Activated CD4-positive, alpha-beta T cell treated with anti-CD3 and anti-CD28 coated beads for 36 hours (primary cell): ENCODE data around the gene CENPP. TPM values are rescaled to one million over a fixed set of nuclear protein-coding genes. Genes with fewer than 3 reads are reported as not detected.
A peak's percentile ranks its signal among the peaks of the same experiment; 100 is the strongest.

Experiments
- ATAC-seq: fragments of 200-7000 bp; cut with Tn5 transposase; one replicate; pipeline ENCODE4 v1.10.0; 2021; ENCODE audit warnings: mild to moderate bottlenecking, moderate library complexity
- CTCF ChIA-PET: fragments of 350-600 bp; sonication (Branson Sonifier 250); formaldehyde crosslinking; loops from one replicate; lab custom pipeline; 2021; ENCODE audit warnings: antibody characterized with exemption; lab: Charles Lee
- POLR2A ChIA-PET: fragments of 350-600 bp; sonication (Branson Sonifier 250); formaldehyde crosslinking; loops from one replicate; lab custom pipeline; 2021; ENCODE audit warnings: antibody characterized with exemption, inconsistent platforms; lab: Charles Lee
- DNase-seq: peaks from one replicate; pipeline ENCODE4 v3.0.0-alpha.2; 2020
- H3K27ac Mint-ChIP-seq: one replicate; pipeline ENCODE4 v1.8.0; 2021; ENCODE audit warnings: mixed read lengths
- H3K27me3 Mint-ChIP-seq: one replicate; pipeline ENCODE4 v1.8.0; 2021; ENCODE audit warnings: mixed read lengths
- H3K36me3 Mint-ChIP-seq: one replicate; pipeline ENCODE4 v1.8.0; 2021; ENCODE audit warnings: low read depth, mixed read lengths
- H3K4me1 Mint-ChIP-seq: one replicate; pipeline ENCODE4 v1.8.0; 2021; ENCODE audit warnings: mixed read lengths
- H3K4me3 Mint-ChIP-seq: one replicate; pipeline ENCODE4 v1.8.0; 2021; ENCODE audit warnings: mild to moderate bottlenecking, moderate library complexity, mixed read lengths
- H3K9me3 Mint-ChIP-seq: one replicate; pipeline ENCODE4 v1.8.0; 2021; ENCODE audit warnings: low read depth, mixed read lengths
- intact Hi-C, 2 experiments: fragments of 100-400 bp; cut with DNase I in 1 of 2; cut with micrococcal nuclease in 1 of 2; formaldehyde crosslinking; loops; one replicate each; pipeline versions ENCODE4 v1.14.2 to v1.15.1; 2022 to 2024; cut with DNase I, micrococcal nuclease
- total RNA-seq, 2 experiments: library from RNA; stranded (reverse); gene quantifications; one replicate each; pipeline ENCODE4 v1.2.3, GENCODE V29; 2021

Gene CENPP
- total RNA-seq, 2 experiments from 2014 or later, result 22.8 to 32.3 TPM

GRCh38 chr9:92480291-92480771 is 154.6 kb downstream of the CENPP start:
- Mint-ChIP-seq H3K36me3 (no peaks in the 10 kb centered on the region), H3K27ac (no peak overlapping the region), H3K4me1 (peaks cover 5% of the 10 kb centered on the region), H3K9me3 (no peaks in the 10 kb centered on the region), H3K4me3 (no peak overlapping the region), H3K27me3 (no peaks in the 10 kb centered on the region)
- CTCF ChIA-PET, result no interaction called here
- POLR2A ChIA-PET, result no interaction called here
- no peak for ATAC-seq
- no peak for DNase-seq
- intact Hi-C loops, result no loop called here

DNA sequence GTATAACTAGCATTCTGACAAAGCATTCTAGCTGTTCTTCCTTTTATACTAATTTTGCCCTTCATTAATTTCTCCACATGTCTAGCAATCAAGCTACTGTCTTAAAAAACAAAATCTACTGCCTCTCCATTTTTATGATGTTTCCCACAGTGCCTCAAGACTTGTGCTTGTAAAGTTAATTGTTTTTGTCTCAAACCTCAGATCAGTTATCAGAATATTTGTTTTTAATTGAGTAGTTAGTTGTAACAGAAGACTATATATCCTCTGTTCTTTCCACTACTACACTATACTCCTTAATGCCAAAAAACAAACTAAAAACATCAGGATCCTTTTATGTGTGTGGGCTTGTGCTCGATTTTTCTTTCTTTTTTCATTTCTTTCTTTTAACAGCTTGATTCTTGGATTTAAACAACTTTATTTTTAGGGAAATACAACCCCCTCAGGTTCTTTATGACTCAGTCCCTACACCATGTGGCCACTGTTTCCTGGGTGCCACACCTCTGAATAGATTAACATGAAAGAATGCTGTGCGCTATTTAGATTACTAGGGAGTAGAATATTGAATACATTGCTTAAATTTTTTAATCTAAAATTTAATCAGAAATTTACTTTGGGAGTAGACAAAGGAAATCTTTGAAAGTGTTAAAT is 155.4 kb downstream of the CENPP start:
- no peak overlapping the region for H3K4me3 Mint-ChIP-seq
- POLR2A ChIA-PET, result no interaction called here

GRCh38 chr9:92482329-92482728 is 156.6 kb downstream of the CENPP start, which contains the start of gene ASPN:
TSS of gene ASPN (minus strand) at chr9:92482506.
- ATAC-seq (no peak), DNase-seq (no peak)
- H3K36me3 Mint-ChIP-seq, result no peaks in the 10 kb centered on the region
- intact Hi-C loops, result no loop called here
- no peaks in the 10 kb centered on the region for H3K9me3 Mint-ChIP-seq
- CTCF ChIA-PET, result interaction anchor here (1.2 kb wide), 1 partner anchor 9 kb away, joined by 3 read pairs; no protein-coding TSS in a partner anchor
- POLR2A ChIA-PET, result no interaction called here
- no peak within 1 kb of the TSS for H3K4me3 Mint-ChIP-seq
- H3K27me3 Mint-ChIP-seq, result no peaks in the 10 kb centered on the region
- no peak within 1 kb of the TSS for H3K27ac Mint-ChIP-seq
- H3K4me1 Mint-ChIP-seq, result peaks cover 5% of the 10 kb centered on the region

More for the DNA sequence above, 155.4 kb downstream of the CENPP start:
- Mint-ChIP-seq H3K27me3 (no peaks in the 10 kb centered on the region), H3K4me1 (peaks cover 5% of the 10 kb centered on the region), H3K27ac (no peak overlapping the region), H3K9me3 (no peaks in the 10 kb centered on the region), H3K36me3 (no peaks in the 10 kb centered on the region)
- no peak for DNase-seq
- intact Hi-C loops, result no loop called here
- CTCF ChIA-PET, result interaction anchor here (1.2 kb wide), 1 partner anchor 10 kb away, joined by 3 read pairs; no protein-coding TSS in a partner anchor
- ATAC-seq, result no peak

GRCh38 chr9:92482805-92483204 is 157.1 kb downstream of the CENPP start:
- ChIA-PET CTCF (no interaction called here), POLR2A (no interaction called here)
- H3K27ac Mint-ChIP-seq, result no peak overlapping the region
- H3K9me3 Mint-ChIP-seq, result no peaks in the 10 kb centered on the region
- no peak for ATAC-seq
- intact Hi-C loops, result no loop called here
- no peak for DNase-seq
- H3K4me3 Mint-ChIP-seq, result no peak overlapping the region
- peaks cover 5% of the 10 kb centered on the region for H3K4me1 Mint-ChIP-seq
- no peaks in the 10 kb centered on the region for H3K36me3 Mint-ChIP-seq
- H3K27me3 Mint-ChIP-seq, result no peaks in the 10 kb centered on the region

DNA sequence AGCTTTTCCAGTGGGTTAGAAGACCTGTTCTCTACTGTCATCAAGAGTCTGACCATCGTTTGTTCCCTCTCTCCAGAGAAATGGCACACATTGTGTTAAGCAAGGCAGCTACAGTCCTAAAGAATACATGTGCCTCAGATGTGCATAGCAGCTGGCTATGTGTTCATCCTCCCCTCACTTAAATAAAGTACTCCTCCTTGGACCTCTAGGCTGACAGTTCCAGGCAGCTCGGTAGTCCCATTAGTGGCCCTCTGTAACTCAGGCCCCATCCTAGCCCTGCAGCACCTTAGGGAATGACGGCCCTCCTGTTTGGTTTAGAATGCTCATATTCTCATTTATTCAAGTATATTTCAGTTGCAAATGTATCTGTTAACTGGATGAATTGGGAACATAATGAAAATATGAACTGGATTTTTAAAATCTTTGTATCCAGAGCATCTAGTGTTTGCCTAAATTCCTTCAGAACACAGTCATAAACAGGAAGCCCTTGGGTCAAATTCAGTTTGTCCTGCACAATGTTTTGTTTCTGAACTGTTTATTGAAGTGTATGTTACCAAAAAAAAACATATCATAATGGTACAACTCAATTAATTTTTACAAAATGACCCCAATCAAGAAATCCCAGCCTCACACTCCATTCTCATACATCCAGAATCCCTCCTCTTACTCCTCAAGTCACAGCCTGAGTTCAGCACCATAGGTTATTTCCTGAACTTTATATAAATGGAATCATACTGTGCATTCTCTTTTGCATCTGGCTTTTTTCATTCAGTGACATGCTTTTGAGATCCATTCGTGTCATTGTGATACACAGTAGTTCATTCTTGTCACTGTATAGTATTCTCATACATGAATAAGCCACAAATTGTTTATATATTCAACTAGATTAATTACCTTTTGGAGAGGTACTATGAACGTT is 158.1 kb downstream of the CENPP start:
- ChIA-PET POLR2A (no interaction called here), CTCF (interaction anchor here (0.7 kb wide), 1 partner anchor 437 kb away, joined by 3 read pairs; no protein-coding TSS in a partner anchor)
- intact Hi-C loops, result no loop called here
- Mint-ChIP-seq H3K9me3 (no peaks in the 10 kb centered on the region), H3K36me3 (no peaks in the 10 kb centered on the region), H3K4me3 (no peak overlapping the region), H3K27me3 (no peaks in the 10 kb centered on the region), H3K4me1 (peaks cover 5% of the 10 kb centered on the region), H3K27ac (no peak overlapping the region)
- no peak for ATAC-seq
- no peak for DNase-seq

GRCh38 chr9:92484563-92484962 is 158.8 kb downstream of the CENPP start:
- Mint-ChIP-seq H3K4me1 (peaks cover 5% of the 10 kb centered on the region), H3K36me3 (no peaks in the 10 kb centered on the region), H3K4me3 (no peak overlapping the region), H3K9me3 (no peaks in the 10 kb centered on the region), H3K27me3 (no peaks in the 10 kb centered on the region), H3K27ac (no peak overlapping the region)
- intact Hi-C loops, result no loop called here
- ATAC-seq (no peak), DNase-seq (no peak)
- CTCF ChIA-PET, result no interaction called here
- POLR2A ChIA-PET, result no interaction called here

- H3K9me3 Mint-ChIP-seq, result no peaks in the 10 kb centered on the region
- ChIA-PET POLR2A (interaction anchor here (0.7 kb wide), 1 partner anchor 1786 kb away, joined by 3 read pairs; no protein-coding TSS in a partner anchor), CTCF (interaction anchor here (0.6 kb wide), 1 partner anchor 54 kb away, joined by 3 read pairs; no protein-coding TSS in a partner anchor)
- H3K4me1 Mint-ChIP-seq, result peaks cover under 1% of the 10 kb centered on the region
- H3K27ac Mint-ChIP-seq, result no peak overlapping the region
- intact Hi-C loops, result no loop called here
- H3K4me3 Mint-ChIP-seq, result no peak overlapping the region
- no peaks in the 10 kb centered on the region for H3K27me3 Mint-ChIP-seq
- DNase-seq (no peak), ATAC-seq (no peak)
- H3K36me3 Mint-ChIP-seq, result no peaks in the 10 kb centered on the region
These were observed 160.6 kb downstream of the CENPP start for GRCh38 chr9:92486371-92486770.

DNA sequence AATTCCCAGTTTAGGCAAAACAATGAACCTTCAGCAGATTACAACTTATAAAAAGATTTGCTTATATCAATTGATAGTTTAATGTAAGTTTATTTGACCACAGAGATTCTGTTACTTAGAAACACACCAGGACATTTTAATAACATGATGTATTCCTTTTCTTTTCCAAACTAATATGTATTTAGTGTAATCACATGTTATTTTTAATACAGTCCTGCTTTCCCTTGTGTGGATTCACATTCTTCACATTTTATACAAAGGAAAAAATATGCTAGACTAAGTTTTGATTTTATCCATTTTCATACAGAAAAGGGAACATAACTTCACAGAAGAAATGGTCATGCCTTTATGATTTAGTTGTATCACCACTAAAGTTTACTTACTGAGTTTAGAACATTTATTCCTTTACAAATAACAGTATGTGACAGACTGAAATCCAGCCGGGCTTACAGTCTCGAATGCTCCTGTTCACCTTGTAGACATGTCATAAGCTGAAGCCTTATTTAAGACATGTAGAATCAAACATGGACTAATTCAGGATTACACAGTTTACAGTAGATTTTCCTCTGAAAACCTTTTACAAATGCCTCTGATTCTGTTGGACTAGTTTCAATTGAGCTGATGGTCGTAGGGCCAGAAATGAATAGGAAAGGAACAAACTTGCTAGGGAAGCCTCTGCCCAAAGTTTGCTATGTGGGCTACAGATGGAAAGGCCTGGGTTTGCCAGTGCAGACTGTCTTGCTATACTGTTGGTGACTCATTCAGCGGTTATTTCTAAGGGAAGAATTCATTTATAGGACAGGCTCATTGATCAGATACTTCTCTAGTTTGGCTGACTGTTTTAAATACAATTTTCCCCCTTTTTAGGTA is 163.2 kb downstream of the CENPP start:
- CTCF ChIA-PET, result no interaction called here
- Mint-ChIP-seq H3K36me3 (no peaks in the 10 kb centered on the region), H3K4me3 (no peak overlapping the region), H3K4me1 (no peaks in the 10 kb centered on the region), H3K27me3 (no peaks in the 10 kb centered on the region), H3K9me3 (no peaks in the 10 kb centered on the region), H3K27ac (no peak overlapping the region)
- POLR2A ChIA-PET, result no interaction called here
- no peak for ATAC-seq
- intact Hi-C loops, result no loop called here
- no peak for DNase-seq

- DNase-seq, result no peak
- CTCF ChIA-PET, result no interaction called here
- no peaks in the 10 kb centered on the region for H3K4me1 Mint-ChIP-seq
- H3K27ac Mint-ChIP-seq, result no peak overlapping the region
- H3K27me3 Mint-ChIP-seq, result no peaks in the 10 kb centered on the region
- H3K4me3 Mint-ChIP-seq, result no peak overlapping the region
- ATAC-seq, result no peak
- H3K36me3 Mint-ChIP-seq, result no peaks in the 10 kb centered on the region
- no peaks in the 10 kb centered on the region for H3K9me3 Mint-ChIP-seq
- POLR2A ChIA-PET, result no interaction called here
- intact Hi-C loops, result no loop called here
These were observed 167.1 kb downstream of the CENPP start for GRCh38 chr9:92492781-92493401.

DNA sequence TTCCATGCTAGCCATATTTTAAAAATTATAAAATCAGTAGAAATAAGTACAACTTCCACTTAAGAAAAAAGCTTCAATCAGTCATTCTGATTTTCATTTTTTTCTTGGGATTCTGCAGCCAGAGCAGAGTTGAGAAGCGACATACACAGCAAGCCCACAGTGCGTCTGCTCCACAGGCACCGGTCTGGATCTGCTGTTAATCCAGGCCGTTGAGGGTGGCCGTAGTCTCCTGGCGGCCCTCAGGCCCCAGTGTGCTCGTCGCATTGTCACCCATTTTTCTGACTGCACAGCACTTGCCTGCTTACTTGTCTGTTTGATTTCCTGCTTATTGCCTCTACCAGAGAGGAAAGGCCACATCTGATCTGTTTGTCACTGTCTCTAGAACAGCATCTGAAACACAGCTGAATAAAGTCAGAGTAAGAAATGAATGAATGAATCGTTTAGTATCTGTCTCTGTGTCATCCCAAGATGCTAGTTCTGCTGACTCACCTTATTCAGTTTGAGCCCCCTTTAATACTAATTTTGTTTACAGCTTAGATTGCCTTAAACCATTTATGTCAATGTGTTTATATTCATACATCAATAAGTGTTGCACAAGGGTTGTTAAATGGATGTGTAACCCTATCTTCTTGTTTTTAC is 168.1 kb downstream of the CENPP start:
- Mint-ChIP-seq H3K4me3 (no peak overlapping the region), H3K27me3 (no peaks in the 10 kb centered on the region), H3K4me1 (no peaks in the 10 kb centered on the region), H3K36me3 (no peaks in the 10 kb centered on the region), H3K27ac (no peak overlapping the region), H3K9me3 (no peaks in the 10 kb centered on the region)
- ATAC-seq, result peak; percentile 42
- ChIA-PET POLR2A (interaction anchor here (0.6 kb wide), 1 partner anchor 77 kb away, joined by 6 read pairs; no protein-coding TSS in a partner anchor), CTCF (no interaction called here)
- intact Hi-C loops, result no loop called here
- no peak for DNase-seq
